Daoy (cell line): ENCODE measurements around the gene ASAP2. TPM values are rescaled to one million over a fixed set of nuclear protein-coding genes. Genes with fewer than 3 reads are reported as not detected.
"Not testable (repeated sequence)": the region's sequence is repeated elsewhere in the genome, so short reads cannot be mapped to it uniquely, and the experiment has no call there.

ENCODE experiments used
- DNase-seq: peaks from one replicate; pipeline ENCODE4 v3.0.0-alpha.2; 2015; ENCODE audit warnings: low read depth
- total RNA-seq: library from RNA; depleted of rRNA; stranded (reverse); fragments of >200 nt; shearing (Covaris generic); gene quantifications from 2 replicates; pipeline ENCODE4 v1.2.3, GENCODE V29; 2014

ASAP2 gene
- total RNA-seq, 1 experiment from 2014 or later, result 22.7 TPM

GRCh38 chr2:9251154-9252001 lies 44.8 kb downstream of the ASAP2 start:
- peak; percentile 93 for DNase-seq

- no peak for DNase-seq
Observed at GRCh38 chr2:9252002-9252357, 45.4 kb downstream of the ASAP2 start.

GRCh38 chr2:9255416-9255815 lies 48.8 kb downstream of the ASAP2 start:
- no peak for DNase-seq

GRCh38 chr2:9256147-9256546 lies 49.5 kb downstream of the ASAP2 start:
- no peak for DNase-seq

DNA sequence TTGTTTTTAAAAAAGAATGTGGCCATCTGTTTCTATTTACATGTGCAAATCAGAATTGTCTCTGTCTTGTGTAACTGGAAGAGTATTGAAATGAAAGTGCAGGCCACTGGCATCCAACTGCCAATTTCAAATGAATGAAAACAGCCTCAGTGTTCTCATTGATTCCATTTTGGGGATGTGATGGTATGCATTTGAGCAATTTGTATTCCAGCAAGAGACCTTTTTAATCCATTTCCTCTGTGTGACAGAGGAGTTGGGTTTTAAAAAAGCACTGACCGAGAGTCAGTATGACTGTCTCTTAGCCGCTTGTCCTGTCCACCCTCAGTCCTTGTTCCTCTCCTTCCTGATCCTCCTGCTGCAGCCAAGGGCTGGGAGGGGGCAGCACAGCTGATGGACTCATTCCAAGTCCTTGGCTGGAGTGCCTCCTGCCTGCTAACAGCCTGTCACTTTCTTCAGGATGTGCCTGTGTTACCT lies 50.0 kb downstream of the ASAP2 start:
- no peak for DNase-seq

DNA sequence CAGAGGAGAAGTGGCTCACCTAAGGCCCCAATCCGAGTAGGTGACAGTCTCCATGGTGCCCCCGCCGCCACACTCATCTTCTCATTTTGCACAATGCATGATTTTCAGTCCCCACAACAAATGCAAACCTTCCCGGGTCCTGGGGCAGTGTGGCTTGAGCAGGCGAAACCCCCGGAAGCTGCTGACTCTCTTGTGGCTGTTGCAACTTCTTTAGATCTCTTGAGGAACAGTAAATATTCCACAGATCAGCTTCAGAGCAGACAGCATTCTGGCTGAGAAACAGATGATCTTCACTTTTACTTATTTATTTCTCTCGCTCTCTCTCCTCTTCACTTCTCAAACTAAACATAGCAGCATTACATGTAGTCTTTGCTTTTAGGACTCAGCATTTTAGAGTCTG lies 51.9 kb downstream of the ASAP2 start:
- DNase-seq, result no peak

- DNase-seq, result no peak
Observed at GRCh38 chr2:9258953-9259399, 52.4 kb downstream of the ASAP2 start.

DNA sequence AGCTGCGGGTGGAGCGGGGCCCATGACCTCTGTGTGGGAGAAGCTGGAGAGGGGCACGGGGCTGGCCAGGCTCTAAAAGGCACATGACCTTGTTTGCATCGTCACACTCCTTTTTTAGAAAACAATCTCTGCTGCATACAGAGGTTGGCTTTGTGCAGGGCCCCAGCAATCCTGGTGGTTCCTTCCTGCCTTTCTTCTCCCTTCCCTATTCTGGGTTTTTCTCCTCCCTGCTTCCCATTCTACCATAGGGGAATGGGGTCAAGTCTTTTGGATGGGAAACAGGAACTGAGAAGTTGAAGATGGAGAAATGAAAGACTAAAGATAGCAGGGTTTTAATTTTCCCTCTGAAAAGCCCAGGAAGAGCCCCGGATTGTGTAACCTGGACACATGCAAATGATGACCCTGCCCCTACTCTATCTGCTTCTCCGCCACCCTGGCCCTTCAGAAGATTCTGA lies 53.9 kb downstream of the ASAP2 start:
- no peak for DNase-seq

GRCh38 chr2:9261231-9261883 lies 54.7 kb downstream of the ASAP2 start:
- no peak for DNase-seq

- no peak for DNase-seq
Observed at GRCh38 chr2:9262671-9263171, 56.1 kb downstream of the ASAP2 start.

GRCh38 chr2:9263428-9263827 lies 56.8 kb downstream of the ASAP2 start:
- DNase-seq, result no peak

- DNase-seq, result peak; percentile 28
Observed at GRCh38 chr2:9264301-9264700, 57.7 kb downstream of the ASAP2 start.

GRCh38 chr2:9266711-9267110 lies 60.1 kb downstream of the ASAP2 start:
- no peak for DNase-seq

DNA sequence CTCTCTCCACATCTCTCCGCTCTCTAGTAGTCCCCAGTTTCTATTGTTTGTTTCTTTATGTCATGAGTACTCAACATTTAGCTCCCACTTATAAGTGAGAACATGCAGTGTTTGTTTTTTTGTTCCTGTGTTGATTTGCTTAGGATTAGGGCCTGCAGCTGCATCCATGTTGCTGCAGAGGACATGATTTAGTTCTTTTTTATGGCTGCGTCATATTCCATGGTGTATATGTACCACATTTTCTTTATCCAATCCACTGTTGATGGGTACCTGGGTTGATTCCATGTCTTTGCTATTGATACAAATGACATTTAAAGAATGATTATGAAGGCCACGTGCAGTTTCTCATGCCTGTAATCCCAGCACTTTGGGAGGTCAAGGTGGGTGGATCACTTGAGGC lies 60.7 kb downstream of the ASAP2 start:
- not testable (repeated sequence) for DNase-seq

DNA sequence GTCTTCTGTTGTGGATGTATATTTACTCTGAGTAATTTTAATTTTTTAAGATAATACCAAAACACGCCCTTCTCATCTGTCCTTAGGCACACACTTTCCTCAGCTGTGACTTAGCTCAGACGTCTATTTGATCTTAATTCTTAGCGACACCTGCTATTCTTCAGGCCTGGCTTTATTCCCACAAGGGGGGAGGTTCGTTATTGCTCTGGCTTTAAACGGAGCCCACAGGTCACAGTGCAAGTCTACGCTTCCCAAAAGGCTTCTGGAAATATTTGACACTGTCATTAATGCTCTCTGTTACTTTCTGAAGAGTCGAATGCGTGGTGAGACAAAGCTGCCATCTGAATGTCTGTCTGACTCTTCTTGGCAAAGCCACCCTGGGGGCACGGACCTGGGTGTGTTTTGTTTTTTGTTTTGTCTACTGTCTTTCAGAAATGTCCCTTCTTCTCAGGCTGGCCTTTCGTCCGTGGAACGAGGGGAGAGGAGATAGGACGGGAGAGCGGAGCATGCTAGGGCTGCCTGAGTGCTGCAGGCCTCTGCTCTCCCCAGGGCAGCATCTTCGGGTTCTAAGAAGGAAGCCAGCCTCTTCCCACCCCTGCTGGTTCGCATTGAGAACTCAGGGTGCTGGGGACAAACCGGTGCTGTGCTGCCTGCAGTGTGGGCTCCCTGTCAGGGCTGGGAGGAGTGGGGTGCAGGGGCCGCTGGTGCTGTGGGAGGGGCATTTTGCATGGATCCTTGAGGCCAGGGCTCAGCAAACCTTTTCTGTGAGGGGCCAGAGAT lies 61.9 kb downstream of the ASAP2 start:
- no peak for DNase-seq

DNA sequence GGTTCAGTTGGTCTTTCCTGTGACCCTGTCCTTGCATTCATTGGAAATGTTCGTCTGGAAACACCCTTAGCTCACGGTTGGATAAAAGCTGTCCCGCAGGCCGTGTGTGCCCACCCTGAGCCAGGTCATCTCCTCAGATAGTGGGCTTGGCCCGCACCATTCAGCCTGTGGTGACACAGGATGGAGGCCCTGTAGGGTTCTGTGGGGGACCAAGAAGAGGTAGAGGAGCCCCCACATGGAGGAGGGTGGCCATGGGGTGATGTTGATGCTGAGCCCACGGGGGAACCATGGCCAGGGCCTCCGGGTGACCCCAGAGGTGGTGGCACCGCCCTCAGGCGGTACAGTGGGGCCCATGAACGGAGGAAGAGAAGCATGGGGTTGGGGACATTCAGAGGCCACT lies 62.7 kb downstream of the ASAP2 start:
- no peak for DNase-seq

DNA sequence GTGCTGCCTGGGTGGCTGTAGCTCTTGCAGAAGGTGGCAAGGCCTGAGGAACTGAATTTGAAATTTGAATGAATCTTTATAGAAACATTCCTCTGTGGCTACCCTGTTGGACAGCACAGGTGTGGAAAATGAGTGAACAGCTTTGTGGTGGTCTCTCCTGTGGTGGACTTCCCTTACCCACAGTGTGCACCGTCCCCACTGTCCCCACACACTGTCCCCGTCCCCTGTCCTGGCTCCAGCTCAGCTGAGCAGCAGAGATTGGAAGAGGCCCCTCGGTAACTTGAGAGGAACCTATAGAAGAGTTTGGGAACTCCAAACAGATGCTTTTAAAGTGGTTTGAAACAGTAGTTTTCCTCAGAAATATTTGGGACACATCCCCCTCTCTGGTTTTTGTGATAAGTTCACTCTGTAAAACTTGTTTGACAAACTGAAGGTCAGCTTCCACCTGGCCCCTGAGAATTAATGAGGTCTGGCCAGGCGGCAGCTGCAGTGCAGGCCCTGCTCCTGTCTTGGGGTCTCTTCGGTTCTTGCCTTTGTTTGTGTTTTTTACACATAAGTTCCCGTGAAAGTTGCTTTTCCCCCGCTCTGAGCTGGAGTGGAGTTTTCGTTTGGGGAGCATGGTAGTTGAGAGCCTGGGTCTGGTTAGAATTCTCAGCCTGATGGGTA lies 63.2 kb downstream of the ASAP2 start:
- no peak for DNase-seq

- no peak for DNase-seq
Observed at GRCh38 chr2:9271091-9271490, 64.5 kb downstream of the ASAP2 start.

- DNase-seq, result no peak
Observed at GRCh38 chr2:9271691-9272090, 65.1 kb downstream of the ASAP2 start.

DNA sequence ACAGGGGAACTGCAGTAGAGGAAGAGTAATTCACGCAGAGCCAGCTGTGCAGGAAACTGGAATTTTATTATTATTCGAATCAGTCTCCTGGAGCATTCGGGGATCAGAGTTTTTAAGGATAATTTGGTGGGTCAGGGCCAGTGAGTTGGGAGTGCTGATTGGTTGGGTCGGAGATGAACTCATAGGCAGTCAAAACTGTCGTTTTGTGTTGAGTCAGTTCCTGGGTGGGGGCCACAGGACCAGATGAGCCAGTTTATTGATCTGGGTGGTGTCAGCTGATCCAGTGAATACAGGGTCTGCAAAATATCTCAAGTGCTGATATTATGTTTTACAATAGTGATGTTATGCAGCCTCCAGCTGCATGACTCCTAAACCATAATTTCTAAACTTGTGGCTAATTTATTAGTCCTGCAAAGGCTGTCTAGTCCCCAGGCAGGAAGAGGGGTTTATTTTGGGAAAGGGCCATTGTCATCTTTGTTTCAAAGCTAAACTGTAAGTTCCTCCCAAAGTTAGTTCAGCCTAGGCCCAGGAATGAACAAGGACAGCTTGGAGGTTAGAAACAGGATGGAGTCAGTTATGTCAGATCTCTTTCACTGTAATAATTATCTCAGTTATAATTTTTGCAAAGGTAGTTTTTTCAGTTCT lies 67.0 kb downstream of the ASAP2 start:
- DNase-seq, result no peak
